CD14-positive monocyte (primary cell): Measurements from ENCODE around the gene JCAD. TPM values are rescaled to one million over a fixed set of nuclear protein-coding genes. Genes with fewer than 3 reads are reported as not detected.

ENCODE experiments used
- DNase-seq, 3 donors: peaks; one replicate each; pipeline ENCODE4 v3.0.0-alpha.2; 2011 to 2022
- H2AFZ ChIP-seq: 2 replicates; pipeline ENCODE4 v1.6.0; 2012; ENCODE audit warnings: mild to moderate bottlenecking, low read depth, low read length, inconsistent platforms; ENCODE audit not compliant: insufficient read depth, poor library complexity, severe bottlenecking
- H3K27ac ChIP-seq, 2 donors: 1 replicate in 1 of 2; 2 replicates in 1 of 2; pipeline ENCODE4 v1.5.1; 2012 to 2013; ENCODE audit warnings: low read length in 2 of 2, control low read depth in 1 of 2, inconsistent platforms in 1 of 2, low read depth in 1 of 2, mild to moderate bottlenecking in 1 of 2
- H3K27me3 ChIP-seq, 2 donors: one replicate each; pipeline versions ENCODE4 v1.6.0 to v1.6.1; 2011 to 2013; ENCODE audit warnings: low read length in 2 of 2; ENCODE audit not compliant: control insufficient read depth in 2 of 2, insufficient read depth in 2 of 2
- H3K36me3 ChIP-seq, 2 donors: replicated peaks in 1 of 2; 1 replicate in 1 of 2; 2 replicates in 1 of 2; pipeline versions ENCODE4 v1.5.1 to v1.6.1; 2012 to 2013; ENCODE audit warnings: low read length in 2 of 2, control low read depth in 1 of 2, inconsistent platforms in 1 of 2, mild to moderate bottlenecking in 1 of 2; ENCODE audit not compliant: insufficient read depth in 2 of 2, control insufficient read depth in 1 of 2
- H3K4me1 ChIP-seq, 2 donors: 1 replicate in 1 of 2; 2 replicates in 1 of 2; pipeline versions ENCODE4 v1.5.1 to v1.6.1; 2012 to 2013; ENCODE audit warnings: low read length in 2 of 2, control low read depth in 1 of 2, inconsistent platforms in 1 of 2, mild to moderate bottlenecking in 1 of 2, moderate library complexity in 1 of 2; ENCODE audit not compliant: insufficient read depth in 2 of 2, control insufficient read depth in 1 of 2
- H3K4me2 ChIP-seq: replicated peaks from 2 replicates; pipeline ENCODE3; 2012; ENCODE audit warnings: low read length, moderate library complexity, mild to moderate bottlenecking; ENCODE audit not compliant: poor library complexity, severe bottlenecking; ENCODE audit errors: extremely low read depth
- H3K4me3 ChIP-seq, 3 experiments: fragments of 200-600 bp in 1 of 3; sonication (generic) in 1 of 3; replicated peaks in 1 of 3; 1 replicate in 2 of 3; 2 replicates in 1 of 3; pipeline ENCODE4 v1.5.1; 2011 to 2013; ENCODE audit warnings: low read length in 3 of 3, mild to moderate bottlenecking in 3 of 3, control low read depth in 2 of 3, low read depth in 2 of 3, inconsistent platforms in 1 of 3, moderate library complexity in 1 of 3
- H3K79me2 ChIP-seq: 2 replicates; pipeline ENCODE4 v1.6.0; 2012; ENCODE audit warnings: mild to moderate bottlenecking, control low read depth, inconsistent platforms, low read length, moderate library complexity; ENCODE audit not compliant: insufficient read depth
- H3K9ac ChIP-seq: 2 replicates; pipeline ENCODE4 v1.6.0; 2017; ENCODE audit warnings: low read length, mild to moderate bottlenecking; ENCODE audit not compliant: insufficient read depth, poor library complexity, severe bottlenecking
- H3K9me3 ChIP-seq, 2 donors: replicated peaks in 1 of 2; 1 replicate in 1 of 2; 2 replicates in 1 of 2; pipeline versions ENCODE4 v1.5.1 to v1.6.1; 2012 to 2013; ENCODE audit warnings: low read length in 2 of 2, control low read depth in 1 of 2; ENCODE audit not compliant: control insufficient read depth in 1 of 2, insufficient read depth in 1 of 2
- H4K20me1 ChIP-seq: 2 replicates; pipeline ENCODE4 v1.6.0; 2012; ENCODE audit warnings: mild to moderate bottlenecking, low read length, control low read depth, moderate library complexity; ENCODE audit not compliant: insufficient read depth
- H3K27ac Mint-ChIP-seq, 7 donors: one replicate each; pipeline ENCODE4 v1.8.0; 2020; ENCODE audit warnings: mild to moderate bottlenecking in 7 of 7, mixed read lengths in 7 of 7, moderate library complexity in 6 of 7, inconsistent platforms in 2 of 7
- H3K27me3 Mint-ChIP-seq, 3 donors: one replicate each; pipeline ENCODE4 v1.8.0; 2021 to 2022; ENCODE audit warnings: low read depth in 3 of 3, mild to moderate bottlenecking in 3 of 3, mixed read lengths in 3 of 3, moderate library complexity in 3 of 3, inconsistent platforms in 1 of 3
- H3K36me3 Mint-ChIP-seq, 2 donors: one replicate each; pipeline ENCODE4 v1.8.0; 2020; ENCODE audit warnings: mixed read lengths in 2 of 2, inconsistent platforms in 1 of 2, mild to moderate bottlenecking in 1 of 2
- H3K4me1 Mint-ChIP-seq: one replicate; pipeline ENCODE4 v1.8.0; 2020; ENCODE audit warnings: mild to moderate bottlenecking, mixed read lengths
- H3K4me3 Mint-ChIP-seq, 2 donors: one replicate each; pipeline ENCODE4 v1.8.0; 2020; ENCODE audit warnings: mild to moderate bottlenecking in 2 of 2, mixed read lengths in 2 of 2, moderate library complexity in 1 of 2
- H3K9me3 Mint-ChIP-seq, 7 donors: one replicate each; pipeline ENCODE4 v1.8.0; 2020 to 2022; ENCODE audit warnings: mixed read lengths in 7 of 7, mild to moderate bottlenecking in 6 of 7, moderate library complexity in 6 of 7, inconsistent platforms in 2 of 7
- CTCF ChIP-seq: fragments of 200-600 bp; IDR thresholded peaks from one replicate; pipeline ENCODE4 v1.8.0; 2022; ENCODE audit warnings: antibody characterized with exemption, mild to moderate bottlenecking
- WGBS: methylation state at CpG from one replicate; pipeline ENCODE4 v1.1.5; 2013; ENCODE audit warnings: missing lambda C conversion rate; ENCODE audit not compliant: insufficient coverage; 5-methylcytosine and 5-hydroxymethylcytosine counted together
- intact Hi-C, 2 donors: fragments of 100-400 bp; cut with micrococcal nuclease; formaldehyde crosslinking; loops; one replicate each; pipeline versions ENCODE4 v1.15.0 to v1.15.1; 2023
- polyA plus RNA-seq, 3 donors: library from polyadenylated mRNA; depleted of rRNA in 1 of 3; unstranded in 2 of 3; stranded (reverse) in 1 of 3; fragments of 300-500 nt in 2 of 3; fragments of >200 nt in 1 of 3; fragmentation: Illumina TruSeq in 2 of 3; gene quantifications; 1 replicate in 2 of 3; 2 replicates in 1 of 3; pipeline ENCODE4 v1.2.3, GENCODE V29; 2012 to 2021

Gene JCAD
- polyA plus RNA-seq, 3 donors: not detected

- Mint-ChIP-seq H3K27me3 (peaks cover 24 to 34% (median 28%) of the 10 kb centered on the region in 3 donors), H3K9me3 (no peaks in the 10 kb centered on the region), H3K4me1 (no peaks in the 10 kb centered on the region), H3K27ac (no peak overlapping the region), H3K4me3 (peak overlapping the region in 1 of 2 donors; percentile 5), H3K36me3 (no peaks in the 10 kb centered on the region)
- H3K4me3 ChIP-seq: no peak overlapping the region
- no peaks in the 10 kb centered on the region for H4K20me1 ChIP-seq
- WGBS: 96% methylated on average over 17 of the region's 18 CpGs
- peak overlapping the region; percentile 25 for H3K9ac ChIP-seq
- DNase-seq: no peak
- H3K4me1 ChIP-seq: no peaks in the 10 kb centered on the region
- no peak overlapping the region for H3K4me2 ChIP-seq
- H3K79me2 ChIP-seq: no peaks in the 10 kb centered on the region
- no peak overlapping the region for H2AFZ ChIP-seq
- H3K9me3 ChIP-seq: no peaks in the 10 kb centered on the region
- H3K27ac ChIP-seq: no peak overlapping the region
- H3K27me3 ChIP-seq: peaks cover 5% of the 10 kb centered on the region in 2 donors
- TF ChIP-seq CTCF: no peak
- intact Hi-C loops: no loop called here
- no peaks in the 10 kb centered on the region for H3K36me3 ChIP-seq
Measured at GRCh38 chr10:29993319-29993915, 66.0 kb downstream of the JCAD start.

- Histone ChIP-seq H3K79me2 (no peaks in the 10 kb centered on the region), H2AFZ (no peak overlapping the region), H4K20me1 (no peaks in the 10 kb centered on the region), H3K9ac (peak overlapping the region; percentile 25), H3K27ac (no peak overlapping the region), H3K27me3 (peaks cover 5% of the 10 kb centered on the region in 2 donors), H3K4me3 (no peak overlapping the region), H3K4me2 (no peak overlapping the region), H3K36me3 (no peaks in the 10 kb centered on the region), H3K4me1 (no peaks in the 10 kb centered on the region), H3K9me3 (no peaks in the 10 kb centered on the region)
- Mint-ChIP-seq H3K4me1 (no peaks in the 10 kb centered on the region), H3K4me3 (no peak overlapping the region), H3K27me3 (peaks cover 25 to 33% (median 28%) of the 10 kb centered on the region in 3 donors), H3K27ac (no peak overlapping the region), H3K9me3 (no peaks in the 10 kb centered on the region), H3K36me3 (no peaks in the 10 kb centered on the region)
- no peak for TF ChIP-seq CTCF
- intact Hi-C loops: no loop called here
- no CpG with 5 or more reads among the region's 4 CpGs for WGBS
- no peak for DNase-seq
Measured at GRCh38 chr10:29992914-29993313, 66.5 kb downstream of the JCAD start.
